RWPE2 (cell line): ENCODE data around the gene RAB35.

Source experiments
- ATAC-seq: fragments of 200-7000 bp; cut with Tn5 transposase; 3 replicates; pipeline ENCODE4 v1.9.1; 2021; ENCODE audit warnings: low read depth
- DNase-seq: peaks from one replicate; pipeline ENCODE4 v3.0.0-alpha.2; 2020; ENCODE audit warnings: low spot score
- H3K27ac ChIP-seq: fragments of 450-650 bp; 2 replicates; pipeline ENCODE4 v1.5.1; 2017; ENCODE audit warnings: mild to moderate bottlenecking; ENCODE audit not compliant: poor library complexity, severe bottlenecking
- H3K27me3 ChIP-seq: fragments of 250-450 bp; sonication (Bioruptor Pico); 2 replicates; pipeline ENCODE4 v1.5.1; 2021; ENCODE audit warnings: mild to moderate bottlenecking, moderate library complexity; ENCODE audit not compliant: insufficient read depth, poor library complexity, severe bottlenecking
- H3K36me3 ChIP-seq: fragments of 250-450 bp; sonication (Bioruptor Pico); 2 replicates; pipeline ENCODE4 v1.5.1; 2020; ENCODE audit warnings: low read depth, mild to moderate bottlenecking, moderate library complexity
- H3K4me1 ChIP-seq: fragments of 250-450 bp; sonication (Bioruptor Pico); 2 replicates; pipeline ENCODE4 v1.5.1; 2021; ENCODE audit warnings: mild to moderate bottlenecking, moderate library complexity; ENCODE audit not compliant: insufficient read depth, poor library complexity, severe bottlenecking
- H3K4me3 ChIP-seq: fragments of 250-450 bp; sonication (Bioruptor Pico); 2 replicates; pipeline ENCODE4 v1.5.1; 2021; ENCODE audit warnings: mild to moderate bottlenecking, moderate library complexity; ENCODE audit not compliant: severe bottlenecking
- H3K9me3 ChIP-seq: fragments of 250-450 bp; sonication (Bioruptor Pico); 2 replicates; pipeline ENCODE4 v1.5.1; 2021; ENCODE audit warnings: mild to moderate bottlenecking, moderate library complexity; ENCODE audit not compliant: severe bottlenecking
- CTCF ChIP-seq: fragments of 450-650 bp; IDR thresholded peaks from one replicate; pipeline ENCODE4 v1.5.1; 2017; ENCODE audit warnings: mild to moderate bottlenecking, moderate library complexity; ENCODE audit not compliant: poor library complexity, severe bottlenecking

The RAB35 gene

GRCh38 chr12:120116441-120116791, at the start of gene RAB35:
Gene RAB35, minus strand, starts transcription at chr12:120116753. Its CDS starts 103 bp downstream, at chr12:120116650.
- peaks cover 24% of the 10 kb centered on the region for H3K36me3 ChIP-seq
- TF ChIP-seq CTCF, result no peak
- DNase-seq, result no peak
- no peak; the same call in 2 of the 3 replicates for ATAC-seq
- no peaks in the 10 kb centered on the region for H3K9me3 ChIP-seq
- peak within 1 kb of the TSS; percentile 67 for H3K27ac ChIP-seq
- no peaks in the 10 kb centered on the region for H3K27me3 ChIP-seq
- H3K4me1 ChIP-seq, result peaks cover 24% of the 10 kb centered on the region
- H3K4me3 ChIP-seq, result peak within 1 kb of the TSS; percentile 83

- Histone ChIP-seq H3K36me3 (peaks cover 95% of the 10 kb centered on the region), H3K4me3 (no peak overlapping the region), H3K9me3 (no peaks in the 10 kb centered on the region), H3K27me3 (no peaks in the 10 kb centered on the region), H3K27ac (no peak overlapping the region), H3K4me1 (no peaks in the 10 kb centered on the region)
- TF ChIP-seq CTCF, result no peak
- DNase-seq (no peak), ATAC-seq (no peak)
Measured at GRCh38 chr12:120164293-120164692, 47.7 kb upstream of the RAB35 start.

GRCh38 chr12:120162763-120163162, 46.2 kb upstream of the RAB35 start:
- no peaks in the 10 kb centered on the region for H3K27me3 ChIP-seq
- H3K27ac ChIP-seq, result no peak overlapping the region
- no peak for TF ChIP-seq CTCF
- peaks cover 100% of the 10 kb centered on the region for H3K36me3 ChIP-seq
- no peaks in the 10 kb centered on the region for H3K4me1 ChIP-seq
- no peaks in the 10 kb centered on the region for H3K9me3 ChIP-seq
- H3K4me3 ChIP-seq, result no peak overlapping the region
- DNase-seq (no peak), ATAC-seq (no peak)

- DNase-seq, result no peak
- Histone ChIP-seq H3K36me3 (peaks cover 100% of the 10 kb centered on the region), H3K9me3 (no peaks in the 10 kb centered on the region), H3K27ac (no peak overlapping the region), H3K27me3 (no peaks in the 10 kb centered on the region), H3K4me1 (no peaks in the 10 kb centered on the region), H3K4me3 (no peak overlapping the region)
- no peak for ATAC-seq
- TF ChIP-seq CTCF, result no peak
Measured at GRCh38 chr12:120161852-120162251, 45.3 kb upstream of the RAB35 start.

- no peak for DNase-seq
- Histone ChIP-seq H3K4me3 (no peak overlapping the region), H3K27me3 (no peaks in the 10 kb centered on the region), H3K9me3 (no peaks in the 10 kb centered on the region), H3K4me1 (no peaks in the 10 kb centered on the region), H3K36me3 (peaks cover 100% of the 10 kb centered on the region), H3K27ac (no peak overlapping the region)
- 0 out of 3 replicates have a peak, but pooled peaks have one; percentile 8 for ATAC-seq
- no peak for TF ChIP-seq CTCF
Measured at GRCh38 chr12:120159509-120160237, 43.1 kb upstream of the RAB35 start.
